NCI-H128 (cell line): Measurements from ENCODE around the gene GMEB2.

Experiments
- DNase-seq: peaks from one replicate; lab custom pipeline; 2025; ENCODE audit not compliant: unreplicated experiment; lab: John Stamatoyannopoulos, UW

GMEB2 gene

GRCh38 chr20:63547725-63548480 lies 79.0 kb downstream of the GMEB2 start, which contains the start of gene SRMS:
Gene SRMS (minus strand): TSS chr20:63547749. CDS start chr20:63547463, 286 bp downstream.
- no peak for DNase-seq

- DNase-seq = no peak
These were observed 79.8 kb downstream of the GMEB2 start for GRCh38 chr20:63546956-63547724.

GRCh38 chr20:63546256-63546955 lies 80.5 kb downstream of the GMEB2 start:
- DNase-seq = no peak

GRCh38 chr20:63545814-63546213 lies 81.1 kb downstream of the GMEB2 start:
- DNase-seq = no peak

- no peak for DNase-seq
These were observed 81.9 kb downstream of the GMEB2 start for GRCh38 chr20:63544958-63545516.

- no peak for DNase-seq
These were observed 82.5 kb downstream of the GMEB2 start for GRCh38 chr20:63544241-63544957.

- no peak for DNase-seq
These were observed 83.2 kb downstream of the GMEB2 start for GRCh38 chr20:63543733-63544132.

GRCh38 chr20:63543131-63543530 lies 83.8 kb downstream of the GMEB2 start:
- no peak for DNase-seq

GRCh38 chr20:63542696-63543095 lies 84.2 kb downstream of the GMEB2 start:
- no peak for DNase-seq

GRCh38 chr20:63542031-63542559 lies 84.8 kb downstream of the GMEB2 start:
- DNase-seq = no peak

- no peak for DNase-seq
These were observed 85.5 kb downstream of the GMEB2 start for GRCh38 chr20:63541371-63541770.

- no peak for DNase-seq
These were observed 86.3 kb downstream of the GMEB2 start for GRCh38 chr20:63540417-63541186.

GRCh38 chr20:63539441-63540370 lies 87.2 kb downstream of the GMEB2 start:
- no peak for DNase-seq

GRCh38 chr20:63539092-63539430 lies 87.8 kb downstream of the GMEB2 start:
- DNase-seq = no peak

GRCh38 chr20:63538204-63539091 lies 88.5 kb downstream of the GMEB2 start:
- peak; percentile 10 for DNase-seq
